GM12865 (cell line): ENCODE data around the gene ROBO1.
"Not testable (repeated sequence)": the region's sequence is repeated elsewhere in the genome, so short reads cannot be mapped to it uniquely, and the experiment has no call there.

Experiments used
- DNase-seq: peaks from one replicate; pipeline ENCODE4 v3.0.0; 2010; ENCODE audit warnings: low read depth
- H3K4me3 ChIP-seq: 2 replicates; pipeline ENCODE4 v1.5.1; 2011; ENCODE audit warnings: mild to moderate bottlenecking, low read depth, low read length, control low read depth
- CTCF ChIP-seq: IDR thresholded peaks from 2 replicates; pipeline ENCODE4 v1.5.1; 2011; ENCODE audit warnings: low read length, control low read depth, low read depth, inconsistent platforms; ENCODE audit not compliant: insufficient read depth; ENCODE audit errors: missing control alignments

ROBO1 gene

GRCh38 chr3:78895528-78895927 is 872.3 kb downstream of the ROBO1 start:
- no peak for TF ChIP-seq CTCF
- no peak for DNase-seq

GRCh38 chr3:78894787-78895186 is 873.0 kb downstream of the ROBO1 start:
- TF ChIP-seq CTCF, result no peak
- no peak overlapping the region for H3K4me3 ChIP-seq
- DNase-seq, result no peak

More at GRCh38 chr3:78895528-78895927, 872.3 kb downstream of the ROBO1 start:
- H3K4me3 ChIP-seq, result no peak overlapping the region

- no peak for DNase-seq
Observed at GRCh38 chr3:78893161-78893560, 874.6 kb downstream of the ROBO1 start.

GRCh38 chr3:78889348-78889747 is 878.5 kb downstream of the ROBO1 start:
- no peak for DNase-seq
- TF ChIP-seq CTCF, result no peak
- H3K4me3 ChIP-seq, result no peak overlapping the region

More at GRCh38 chr3:78893161-78893560, 874.6 kb downstream of the ROBO1 start:
- no peak overlapping the region for H3K4me3 ChIP-seq
- TF ChIP-seq CTCF, result no peak

- no peak for DNase-seq
- no peak overlapping the region for H3K4me3 ChIP-seq
- TF ChIP-seq CTCF, result no peak
Observed at GRCh38 chr3:78888635-78889034, 879.2 kb downstream of the ROBO1 start.

GRCh38 chr3:78887547-78888011 is 880.2 kb downstream of the ROBO1 start:
- no peak for TF ChIP-seq CTCF
- peak; percentile 43 for DNase-seq
- H3K4me3 ChIP-seq, result no peak overlapping the region

- H3K4me3 ChIP-seq, result no peak overlapping the region
- no peak for DNase-seq
- TF ChIP-seq CTCF, result no peak
Observed at GRCh38 chr3:78887029-78887428, 880.8 kb downstream of the ROBO1 start.

GRCh38 chr3:78884567-78884966 is 883.2 kb downstream of the ROBO1 start:
- not testable (repeated sequence) for H3K4me3 ChIP-seq, DNase-seq
